A673 (cell line): ENCODE measurements around the gene NQO1. TPM values are rescaled to one million over a fixed set of nuclear protein-coding genes. Genes with fewer than 3 reads are reported as not detected.

Experiments used
- Bru-seq: library from RNA; stranded (reverse); fragments of 400-500 nt; gene quantifications from one replicate; lab custom pipeline; 2021; lab: Mats Ljungman, UMichigan
- BruChase-seq, 2 experiments: library from RNA; stranded (reverse); fragments of 400-500 nt; gene quantifications; one replicate each; lab custom pipeline; 2021; lab: Mats Ljungman, UMichigan
- BruUV-seq: library from RNA; stranded (reverse); fragments of 400-500 nt; replicated peaks from 2 replicates; lab custom pipeline; 2021; lab: Mats Ljungman, UMichigan
- CTCF ChIA-PET: fragments of 300-600 bp; sonication (Branson Sonifier 250); formaldehyde crosslinking; loops from one replicate; lab custom pipeline; 2022; ENCODE audit warnings: antibody characterized with exemption; lab: Charles Lee
- POLR2A ChIA-PET: fragments of 300-600 bp; sonication (Branson Sonifier 250); formaldehyde crosslinking; loops from one replicate; lab custom pipeline; 2022; ENCODE audit warnings: antibody characterized with exemption; ENCODE audit not compliant: low non-redundant PET; lab: Charles Lee
- DNase-seq: peaks from one replicate; pipeline ENCODE4 v3.0.0-alpha.2; 2015; ENCODE audit warnings: low spot score
- H3K27ac ChIP-seq: fragments of 200-600 bp; sonication (generic); 2 replicates; pipeline ENCODE4 v1.5.1; 2016; ENCODE audit warnings: mixed run types, low read depth, mild to moderate bottlenecking, mixed read lengths, antibody characterized with exemption, low read length; ENCODE audit not compliant: poor library complexity, severe bottlenecking
- H3K27me3 ChIP-seq: fragments of 200-600 bp; sonication (generic); replicated peaks from 2 replicates; pipeline ENCODE4 v1.6.1; 2017; ENCODE audit warnings: mixed run types, low read depth, mild to moderate bottlenecking, mixed read lengths, antibody characterized with exemption, low read length; ENCODE audit not compliant: insufficient read depth, poor library complexity
- H3K36me3 ChIP-seq: fragments of 200-600 bp; sonication (generic); 2 replicates; pipeline ENCODE4 v1.6.1; 2016; ENCODE audit warnings: mixed run types, mild to moderate bottlenecking, mixed read lengths, antibody characterized with exemption, low read length; ENCODE audit not compliant: insufficient read depth, poor library complexity, severe bottlenecking
- H3K4me1 ChIP-seq: fragments of 200-600 bp; sonication (generic); 2 replicates; pipeline ENCODE4 v1.6.1; 2017; ENCODE audit warnings: mixed run types, mild to moderate bottlenecking, mixed read lengths, antibody characterized with exemption, low read length; ENCODE audit not compliant: insufficient read depth, poor library complexity, severe bottlenecking
- H3K4me3 ChIP-seq: fragments of 200-600 bp; sonication (generic); 2 replicates; pipeline ENCODE4 v1.5.1; 2016; ENCODE audit warnings: low read depth, mixed run types, mild to moderate bottlenecking, mixed read lengths, low read length; ENCODE audit not compliant: poor library complexity, severe bottlenecking
- H3K9me3 ChIP-seq: fragments of 200-600 bp; sonication (generic); 2 replicates; pipeline ENCODE4 v1.6.1; 2016; ENCODE audit warnings: mixed run types, low read depth, mild to moderate bottlenecking, mixed read lengths, antibody characterized with exemption, low read length; ENCODE audit not compliant: poor library complexity, severe bottlenecking
- CTCF ChIP-seq: fragments of 300-800, 200-600 bp; sonication (generic); conservative IDR thresholded peaks from 2 replicates; pipeline ENCODE4 v1.5.1; 2017; ENCODE audit warnings: low read depth, mild to moderate bottlenecking, antibody characterized with exemption, low read length, moderate library complexity, mixed read lengths
- EZH2 ChIP-seq: fragments of 200-600 bp; sonication (generic); IDR thresholded peaks from 2 replicates; pipeline ENCODE4 v1.6.1; 2017; ENCODE audit warnings: borderline replicate concordance, low read depth, mild to moderate bottlenecking, mixed read lengths, antibody characterized with exemption, low read length; ENCODE audit not compliant: poor library complexity, severe bottlenecking
- intact Hi-C: fragments of 100-400 bp; cut with micrococcal nuclease; formaldehyde crosslinking; loops from one replicate; pipeline ENCODE4 v1.10.0; 2022; ENCODE audit not compliant: unreplicated experiment
- long read RNA-seq: library from polyadenylated mRNA; stranded (forward); transcript quantifications from one replicate; pipeline ENCODE4 v2.0.0, GENCODE V29; 2022
- total RNA-seq: library from RNA; stranded (reverse); gene quantifications from 2 replicates; pipeline ENCODE4 v1.2.3, GENCODE V29; 2021

Gene NQO1
- total RNA-seq (46.9 and 61.7 TPM in 2 replicates), Bru-seq, nascent RNA (percentile 53 among the genes with signal in this experiment), BruChase-seq, experiment 1, labeled RNA remaining after a 2-hour chase (percentile 48 among the genes with signal in this experiment), BruChase-seq, experiment 2, labeled RNA remaining after a 6-hour chase (percentile 63 among the genes with signal in this experiment)
- long read RNA-seq, transcript NQO1-201 (6 exons, 2,912 nt) = major isoform, 43 of 57 reads
- long read RNA-seq, transcript NQO1-202 (5 exons, 1,105 nt) = minor isoform, 8 of 57 reads
- long read RNA-seq, partial matches to known transcripts = 2 of 57 reads
- long read RNA-seq, other reads (novel, unspliced or antisense) = 1 of 57 reads

GRCh38 chr16:69726313-69727060 lies at the start of gene NQO1:
Gene NQO1 (minus strand): TSS chr16:69726560. CDS start chr16:69726439, 121 bp downstream.
- ChIA-PET POLR2A (interaction anchor here (0.6 kb wide), 1 partner anchor 15 kb away, joined by 5 read pairs; no protein-coding TSS in a partner anchor), CTCF (no interaction called here)
- Histone ChIP-seq H3K4me1 (peaks cover 27% of the 10 kb centered on the region), H3K27ac (peak within 1 kb of the TSS; percentile 88), H3K27me3 (no peaks in the 10 kb centered on the region), H3K4me3 (peak within 1 kb of the TSS; percentile 54), H3K9me3 (no peaks in the 10 kb centered on the region), H3K36me3 (no peaks in the 10 kb centered on the region)
- DNase-seq = peak; percentile 93
- intact Hi-C loops = no loop called here
- TF ChIP-seq CTCF = no peak
- no TSS peak for BruUV-seq

- BruUV-seq = no TSS peak
- DNase-seq = no peak
- POLR2A ChIA-PET = no interaction called here
- H3K9me3 ChIP-seq = no peaks in the 10 kb centered on the region
- CTCF ChIA-PET = no interaction called here
- H3K4me1 ChIP-seq = no peaks in the 10 kb centered on the region
- no peaks in the 10 kb centered on the region for H3K27me3 ChIP-seq
- H3K27ac ChIP-seq = no peak overlapping the region
- no peaks in the 10 kb centered on the region for H3K36me3 ChIP-seq
- TF ChIP-seq CTCF (no peak), EZH2 (no peak)
- H3K4me3 ChIP-seq = no peak overlapping the region
- intact Hi-C loops = no loop called here
Observed at GRCh38 chr16:69775563-69775962, 49.2 kb upstream of the NQO1 start.

GRCh38 chr16:69773260-69773947 lies 47.0 kb upstream of the NQO1 start:
- Histone ChIP-seq H3K4me1 (no peaks in the 10 kb centered on the region), H3K9me3 (no peaks in the 10 kb centered on the region), H3K27ac (no peak overlapping the region), H3K4me3 (no peak overlapping the region), H3K27me3 (no peaks in the 10 kb centered on the region), H3K36me3 (no peaks in the 10 kb centered on the region)
- intact Hi-C loops = no loop called here
- no peak for DNase-seq
- ChIA-PET CTCF (no interaction called here), POLR2A (no interaction called here)
- TF ChIP-seq CTCF (no peak), EZH2 (no peak)
- BruUV-seq = no TSS peak
